ENCODE data around the gene SCFD1.
"Not testable (repeated sequence)": the region's sequence is repeated elsewhere in the genome, so short reads cannot be mapped to it uniquely, and the experiment has no call there.

The SCFD1 gene

GRCh38 chr14:30603402-30603801 lies 18.7 kb upstream of the SCFD1 start:
- no peaks in the 10 kb centered on the region for H3K9me3 ChIP-seq (replicated peaks; ENCODE audit: insufficient read depth, low read length)
- no peaks in the 10 kb centered on the region for H3F3A ChIP-seq (ENCODE audit: insufficient read depth, low read length)
- no peaks in the 10 kb centered on the region for H3K79me2 ChIP-seq (ENCODE audit: low read length)
- no peak for DNase-seq
- H3K9me2 ChIP-seq (replicated peaks; ENCODE audit: insufficient read depth, low read length) = no peaks in the 10 kb centered on the region
- H3K9ac ChIP-seq (ENCODE audit: low read length) = no peak overlapping the region
- H3K4me1 ChIP-seq (ENCODE audit: low read length) = no peaks in the 10 kb centered on the region
- TF ChIP-seq CTCF (IDR thresholded peaks at IDR 0.05; ENCODE audit: low read length) = no peak
- no peak for TF ChIP-seq EZH2 (optimal IDR thresholded peaks at IDR 0.05; ENCODE audit: low read depth, low read length)
- TF ChIP-seq EZH2phosphoT487 (IDR thresholded peaks at IDR 0.05; ENCODE audit: low read length) = no peak
- no peak overlapping the region for H2AFZ ChIP-seq (ENCODE audit: low read length)
- no peak overlapping the region for H3K4me2 ChIP-seq (ENCODE audit: low read depth, low read length)
- H3K4me3 ChIP-seq (ENCODE audit: low read length) = no peak overlapping the region
- H3K27ac ChIP-seq (ENCODE audit: low read length) = no peak overlapping the region
- no peaks in the 10 kb centered on the region for H4K20me1 ChIP-seq (ENCODE audit: insufficient read depth, low read length)
- no peaks in the 10 kb centered on the region; the same call in 1 of the 2 replicates for H3K36me3 ChIP-seq (replicated peaks; ENCODE audit: insufficient read depth, low read length)
- no peaks in the 10 kb centered on the region for H3K27me3 ChIP-seq (replicated peaks; ENCODE audit: insufficient read depth, low read length)

- H2AFZ ChIP-seq (ENCODE audit: low read length); H3K27me3 ChIP-seq (replicated peaks; ENCODE audit: insufficient read depth, low read length); H3K4me3 ChIP-seq (ENCODE audit: low read length); H4K20me1 ChIP-seq (ENCODE audit: insufficient read depth, low read length); H3F3A ChIP-seq (ENCODE audit: insufficient read depth, low read length); H3K27ac ChIP-seq (ENCODE audit: low read length); H3K9ac ChIP-seq (ENCODE audit: low read length); H3K79me2 ChIP-seq (ENCODE audit: low read length); H3K4me1 ChIP-seq (ENCODE audit: low read length); H3K36me3 ChIP-seq (replicated peaks; ENCODE audit: insufficient read depth, low read length); DNase-seq; H3K9me2 ChIP-seq (replicated peaks; ENCODE audit: insufficient read depth, low read length); H3K9me3 ChIP-seq (replicated peaks; ENCODE audit: insufficient read depth, low read length); H3K4me2 ChIP-seq (ENCODE audit: low read depth, low read length): not testable (repeated sequence)
Measured at GRCh38 chr14:30604696-30605095, 17.4 kb upstream of the SCFD1 start.

- Histone ChIP-seq H3K9ac (ENCODE audit: low read length) (no peak overlapping the region), H3K36me3 (replicated peaks; ENCODE audit: insufficient read depth, low read length) (no peaks in the 10 kb centered on the region), H3K27ac (ENCODE audit: low read length) (no peak overlapping the region), H3K27me3 (replicated peaks; ENCODE audit: insufficient read depth, low read length) (no peaks in the 10 kb centered on the region), H3K9me3 (replicated peaks; ENCODE audit: insufficient read depth, low read length) (no peaks in the 10 kb centered on the region), H3K4me3 (ENCODE audit: low read length) (no peak overlapping the region), H2AFZ (ENCODE audit: low read length) (no peak overlapping the region), H3K4me1 (ENCODE audit: low read length) (no peaks in the 10 kb centered on the region), H3K9me2 (replicated peaks; ENCODE audit: insufficient read depth, low read length) (no peaks in the 10 kb centered on the region), H4K20me1 (ENCODE audit: insufficient read depth, low read length) (no peaks in the 10 kb centered on the region), H3F3A (ENCODE audit: insufficient read depth, low read length) (no peaks in the 10 kb centered on the region), H3K4me2 (ENCODE audit: low read depth, low read length) (no peak overlapping the region), H3K79me2 (ENCODE audit: low read length) (no peaks in the 10 kb centered on the region)
- no peak for DNase-seq
- TF ChIP-seq EZH2 (optimal IDR thresholded peaks at IDR 0.05; ENCODE audit: low read depth, low read length) (no peak), CTCF (IDR thresholded peaks at IDR 0.05; ENCODE audit: low read length) (no peak), EZH2phosphoT487 (IDR thresholded peaks at IDR 0.05; ENCODE audit: low read length) (no peak)
Measured at GRCh38 chr14:30607156-30607780, 14.9 kb upstream of the SCFD1 start.

GRCh38 chr14:30608533-30609006 lies 13.5 kb upstream of the SCFD1 start:
- Histone ChIP-seq H4K20me1 (ENCODE audit: insufficient read depth, low read length) (no peaks in the 10 kb centered on the region), H3K4me2 (ENCODE audit: low read depth, low read length) (no peak overlapping the region), H3K36me3 (replicated peaks; ENCODE audit: insufficient read depth, low read length) (no peaks in the 10 kb centered on the region), H3K27me3 (replicated peaks; ENCODE audit: insufficient read depth, low read length) (no peaks in the 10 kb centered on the region), H3K9me3 (replicated peaks; ENCODE audit: insufficient read depth, low read length) (no peaks in the 10 kb centered on the region), H3K79me2 (ENCODE audit: low read length) (no peaks in the 10 kb centered on the region), H3K4me3 (ENCODE audit: low read length) (no peak overlapping the region), H3K9ac (ENCODE audit: low read length) (no peak overlapping the region), H3K4me1 (ENCODE audit: low read length) (no peaks in the 10 kb centered on the region), H3K9me2 (replicated peaks; ENCODE audit: insufficient read depth, low read length) (no peaks in the 10 kb centered on the region), H2AFZ (ENCODE audit: low read length) (no peak overlapping the region), H3K27ac (ENCODE audit: low read length) (no peak overlapping the region), H3F3A (ENCODE audit: insufficient read depth, low read length) (no peaks in the 10 kb centered on the region)
- TF ChIP-seq EZH2 (optimal IDR thresholded peaks at IDR 0.05; ENCODE audit: low read depth, low read length) = no peak
- no peak for TF ChIP-seq EZH2phosphoT487 (IDR thresholded peaks at IDR 0.05; ENCODE audit: low read length)
- TF ChIP-seq CTCF (IDR thresholded peaks at IDR 0.05; ENCODE audit: low read length) = no peak
- DNase-seq = no peak
